ENCODE measurements around the gene CRP.
"Not testable (repeated sequence)": the region's sequence is repeated elsewhere in the genome, so short reads cannot be mapped to it uniquely, and the experiment has no call there.

The CRP gene

GRCh38 chr1:159746666-159747065, 32.3 kb upstream of the CRP start:
- Histone ChIP-seq H3K27ac (ENCODE audit: low read depth in 2 of 2, low read length in 2 of 2) (no peak overlapping the region), H3K4me3 (ENCODE audit: low read length in 2 of 2) (no peak overlapping the region), H3K9me3 (ENCODE audit: control insufficient read depth in 2 of 2, low read length in 2 of 2) (no peaks in the 10 kb centered on the region), H3K27me3 (ENCODE audit: control insufficient read depth in 2 of 2, insufficient read depth in 2 of 2, low read length in 2 of 2) (no peaks in the 10 kb centered on the region), H3K36me3 (ENCODE audit: control insufficient read depth in 2 of 2, insufficient read depth in 2 of 2, low read length in 2 of 2) (no peaks in the 10 kb centered on the region), H3K9ac (ENCODE audit: low read depth in 1 of 2, low read length in 2 of 2) (no peak overlapping the region), H3K4me1 (ENCODE audit: control insufficient read depth in 2 of 2, insufficient read depth in 2 of 2, low read length in 2 of 2) (no peaks in the 10 kb centered on the region)

- no peaks in the 10 kb centered on the region for H3K27me3 ChIP-seq (ENCODE audit: control insufficient read depth in 2 of 2, insufficient read depth in 2 of 2, low read length in 2 of 2)
- H3K27ac ChIP-seq (ENCODE audit: low read depth in 2 of 2, low read length in 2 of 2): no peak overlapping the region
- H3K4me1 ChIP-seq (ENCODE audit: control insufficient read depth in 2 of 2, insufficient read depth in 2 of 2, low read length in 2 of 2): no peaks in the 10 kb centered on the region
- H3K4me3 ChIP-seq (ENCODE audit: low read length in 2 of 2): no peak overlapping the region
- no peaks in the 10 kb centered on the region for H3K36me3 ChIP-seq (ENCODE audit: control insufficient read depth in 2 of 2, insufficient read depth in 2 of 2, low read length in 2 of 2)
- no peak overlapping the region for H3K9ac ChIP-seq (ENCODE audit: low read depth in 1 of 2, low read length in 2 of 2)
- no peaks in the 10 kb centered on the region for H3K9me3 ChIP-seq (ENCODE audit: control insufficient read depth in 2 of 2, low read length in 2 of 2)
Observed at GRCh38 chr1:159743651-159744410, 29.4 kb upstream of the CRP start.

GRCh38 chr1:159737238-159737916, 23.0 kb upstream of the CRP start:
- Histone ChIP-seq H3K4me1 (ENCODE audit: control insufficient read depth in 2 of 2, insufficient read depth in 2 of 2, low read length in 2 of 2) (no peaks in the 10 kb centered on the region), H3K36me3 (ENCODE audit: control insufficient read depth in 2 of 2, insufficient read depth in 2 of 2, low read length in 2 of 2) (no peaks in the 10 kb centered on the region), H3K4me3 (ENCODE audit: low read length in 2 of 2) (no peak overlapping the region), H3K27me3 (ENCODE audit: control insufficient read depth in 2 of 2, insufficient read depth in 2 of 2, low read length in 2 of 2) (no peaks in the 10 kb centered on the region), H3K9ac (ENCODE audit: low read depth in 1 of 2, low read length in 2 of 2) (no peak overlapping the region), H3K9me3 (ENCODE audit: control insufficient read depth in 2 of 2, low read length in 2 of 2) (no peaks in the 10 kb centered on the region), H3K27ac (ENCODE audit: low read depth in 2 of 2, low read length in 2 of 2) (no peak overlapping the region)

GRCh38 chr1:159723188-159723587, 8.8 kb upstream of the CRP start:
- H3K27me3 ChIP-seq (ENCODE audit: control insufficient read depth in 2 of 2, insufficient read depth in 2 of 2, low read length in 2 of 2); H3K36me3 ChIP-seq (ENCODE audit: control insufficient read depth in 2 of 2, insufficient read depth in 2 of 2, low read length in 2 of 2); H3K4me1 ChIP-seq (ENCODE audit: control insufficient read depth in 2 of 2, insufficient read depth in 2 of 2, low read length in 2 of 2); H3K9me3 ChIP-seq (ENCODE audit: control insufficient read depth in 2 of 2, low read length in 2 of 2); H3K27ac ChIP-seq (ENCODE audit: low read depth in 2 of 2, low read length in 2 of 2); H3K4me3 ChIP-seq (ENCODE audit: low read length in 2 of 2); H3K9ac ChIP-seq (ENCODE audit: low read depth in 1 of 2, low read length in 2 of 2): not testable (repeated sequence)

GRCh38 chr1:159719990-159720389, 5.6 kb upstream of the CRP start:
- no peak overlapping the region for H3K27ac ChIP-seq (ENCODE audit: low read depth in 2 of 2, low read length in 2 of 2)
- H3K9me3 ChIP-seq (ENCODE audit: control insufficient read depth in 2 of 2, low read length in 2 of 2): peaks cover 3 to 7% of the 10 kb centered on the region in 2 donors
- H3K4me1 ChIP-seq (ENCODE audit: control insufficient read depth in 2 of 2, insufficient read depth in 2 of 2, low read length in 2 of 2): no peaks in the 10 kb centered on the region
- H3K36me3 ChIP-seq (ENCODE audit: control insufficient read depth in 2 of 2, insufficient read depth in 2 of 2, low read length in 2 of 2): no peaks in the 10 kb centered on the region
- H3K4me3 ChIP-seq (ENCODE audit: low read length in 2 of 2): no peak overlapping the region
- no peaks in the 10 kb centered on the region for H3K27me3 ChIP-seq (ENCODE audit: control insufficient read depth in 2 of 2, insufficient read depth in 2 of 2, low read length in 2 of 2)
- no peak overlapping the region for H3K9ac ChIP-seq (ENCODE audit: low read depth in 1 of 2, low read length in 2 of 2)

GRCh38 chr1:159715855-159716254, 1.5 kb upstream of the CRP start:
- H3K27me3 ChIP-seq (ENCODE audit: control insufficient read depth in 2 of 2, insufficient read depth in 2 of 2, low read length in 2 of 2): no peaks in the 10 kb centered on the region
- no peaks in the 10 kb centered on the region for H3K9me3 ChIP-seq (ENCODE audit: control insufficient read depth in 2 of 2, low read length in 2 of 2)
- no peak overlapping the region for H3K4me3 ChIP-seq (ENCODE audit: low read length in 2 of 2)
- no peaks in the 10 kb centered on the region for H3K36me3 ChIP-seq (ENCODE audit: control insufficient read depth in 2 of 2, insufficient read depth in 2 of 2, low read length in 2 of 2)
- no peaks in the 10 kb centered on the region for H3K4me1 ChIP-seq (ENCODE audit: control insufficient read depth in 2 of 2, insufficient read depth in 2 of 2, low read length in 2 of 2)
- H3K27ac ChIP-seq (ENCODE audit: low read depth in 2 of 2, low read length in 2 of 2): no peak overlapping the region
- no peak overlapping the region for H3K9ac ChIP-seq (ENCODE audit: low read depth in 1 of 2, low read length in 2 of 2)

GRCh38 chr1:159712080-159712479, 2.3 kb downstream of the CRP start:
- Histone ChIP-seq H3K27me3 (ENCODE audit: control insufficient read depth in 2 of 2, insufficient read depth in 2 of 2, low read length in 2 of 2) (no peaks in the 10 kb centered on the region), H3K36me3 (ENCODE audit: control insufficient read depth in 2 of 2, insufficient read depth in 2 of 2, low read length in 2 of 2) (no peaks in the 10 kb centered on the region), H3K4me1 (ENCODE audit: control insufficient read depth in 2 of 2, insufficient read depth in 2 of 2, low read length in 2 of 2) (no peaks in the 10 kb centered on the region), H3K9me3 (ENCODE audit: control insufficient read depth in 2 of 2, low read length in 2 of 2) (no peaks in the 10 kb centered on the region), H3K9ac (ENCODE audit: low read depth in 1 of 2, low read length in 2 of 2) (no peak overlapping the region), H3K27ac (ENCODE audit: low read depth in 2 of 2, low read length in 2 of 2) (no peak overlapping the region), H3K4me3 (ENCODE audit: low read length in 2 of 2) (no peak overlapping the region)

- no peaks in the 10 kb centered on the region for H3K27me3 ChIP-seq (ENCODE audit: control insufficient read depth in 2 of 2, insufficient read depth in 2 of 2, low read length in 2 of 2)
- H3K27ac ChIP-seq (ENCODE audit: low read depth in 2 of 2, low read length in 2 of 2): no peak overlapping the region
- H3K4me3 ChIP-seq (ENCODE audit: low read length in 2 of 2): no peak overlapping the region
- no peaks in the 10 kb centered on the region for H3K4me1 ChIP-seq (ENCODE audit: control insufficient read depth in 2 of 2, insufficient read depth in 2 of 2, low read length in 2 of 2)
- no peaks in the 10 kb centered on the region for H3K36me3 ChIP-seq (ENCODE audit: control insufficient read depth in 2 of 2, insufficient read depth in 2 of 2, low read length in 2 of 2)
- H3K9ac ChIP-seq (ENCODE audit: low read depth in 1 of 2, low read length in 2 of 2): no peak overlapping the region
- no peaks in the 10 kb centered on the region for H3K9me3 ChIP-seq (ENCODE audit: control insufficient read depth in 2 of 2, low read length in 2 of 2)
Observed at GRCh38 chr1:159707472-159708260, 6.7 kb downstream of the CRP start.

GRCh38 chr1:159705904-159706256, 8.5 kb downstream of the CRP start:
- Histone ChIP-seq H3K9ac (ENCODE audit: low read depth in 1 of 2, low read length in 2 of 2) (no peak overlapping the region), H3K4me3 (ENCODE audit: low read length in 2 of 2) (no peak overlapping the region), H3K27ac (ENCODE audit: low read depth in 2 of 2, low read length in 2 of 2) (no peak overlapping the region), H3K27me3 (ENCODE audit: control insufficient read depth in 2 of 2, insufficient read depth in 2 of 2, low read length in 2 of 2) (no peaks in the 10 kb centered on the region), H3K4me1 (ENCODE audit: control insufficient read depth in 2 of 2, insufficient read depth in 2 of 2, low read length in 2 of 2) (no peaks in the 10 kb centered on the region), H3K36me3 (ENCODE audit: control insufficient read depth in 2 of 2, insufficient read depth in 2 of 2, low read length in 2 of 2) (no peaks in the 10 kb centered on the region), H3K9me3 (ENCODE audit: control insufficient read depth in 2 of 2, low read length in 2 of 2) (no peaks in the 10 kb centered on the region)

GRCh38 chr1:159705251-159705903, 9.0 kb downstream of the CRP start:
- no peaks in the 10 kb centered on the region for H3K36me3 ChIP-seq (ENCODE audit: control insufficient read depth in 2 of 2, insufficient read depth in 2 of 2, low read length in 2 of 2)
- no peaks in the 10 kb centered on the region for H3K9me3 ChIP-seq (ENCODE audit: control insufficient read depth in 2 of 2, low read length in 2 of 2)
- H3K4me1 ChIP-seq (ENCODE audit: control insufficient read depth in 2 of 2, insufficient read depth in 2 of 2, low read length in 2 of 2): no peaks in the 10 kb centered on the region
- H3K4me3 ChIP-seq (ENCODE audit: low read length in 2 of 2): no peak overlapping the region
- no peaks in the 10 kb centered on the region for H3K27me3 ChIP-seq (ENCODE audit: control insufficient read depth in 2 of 2, insufficient read depth in 2 of 2, low read length in 2 of 2)
- H3K27ac ChIP-seq (ENCODE audit: low read depth in 2 of 2, low read length in 2 of 2): no peak overlapping the region
- H3K9ac ChIP-seq (ENCODE audit: low read depth in 1 of 2, low read length in 2 of 2): no peak overlapping the region
